GM12878 (cell line): ENCODE results near the gene EXD1. TPM values are rescaled to one million over a fixed set of nuclear protein-coding genes. Genes with fewer than 3 reads are reported as not detected.

Source experiments
- ATAC-seq: fragments of 200-7000 bp; cut with Tn5 transposase; 3 replicates; pipeline ENCODE4 v1.9.1; 2020; ENCODE audit warnings: mild to moderate bottlenecking, moderate library complexity
- BruUV-seq: library from RNA; stranded (reverse); fragments of 400-500 nt; replicated peaks from 2 replicates; lab custom pipeline; 2021; lab: Mats Ljungman, UMichigan
- CTCF ChIA-PET: fragments of 300-600 bp; sonication (Branson Sonifier 250); formaldehyde crosslinking; extraction: SDS; loops from one replicate; lab custom pipeline; 2021; ENCODE audit warnings: inconsistent platforms; lab: Yijun Ruan, JAX
- POLR2A ChIA-PET: fragments of 350-600 bp; formaldehyde crosslinking; extraction: SDS; loops from one replicate; lab custom pipeline; 2021; ENCODE audit warnings: inconsistent platforms; lab: Charles Lee
- RAD21 ChIA-PET: fragments of 300-600 bp; sonication (Branson Sonifier 250); formaldehyde crosslinking; loops from one replicate; lab custom pipeline; 2023; ENCODE audit warnings: antibody characterized with exemption; ENCODE audit not compliant: unreplicated experiment; lab: Charles Lee
- SMC1A ChIA-PET: fragments of 300-600 bp; sonication (Branson Sonifier 250); formaldehyde crosslinking; loops from one replicate; lab custom pipeline; 2023; ENCODE audit not compliant: unreplicated experiment, uncharacterized antibody; lab: Charles Lee
- DNase-seq: peaks from one replicate; pipeline ENCODE4 v3.0.0-alpha.2; 2011; ENCODE audit warnings: low read depth, low spot score
- FAIRE-seq: peaks from 3 replicates; lab custom pipeline; 2011; peaks lifted over from hg19 to GRCh38; lab: Jason Lieb, UNC
- H2AFZ ChIP-seq: 2 replicates; pipeline ENCODE4 v1.6.0; 2011; ENCODE audit warnings: low read depth, low read length, control low read depth; ENCODE audit not compliant: control insufficient read depth
- H3K27ac ChIP-seq: 2 replicates; pipeline ENCODE4 v1.5.1; 2011; ENCODE audit warnings: control low read depth; ENCODE audit not compliant: control insufficient read depth, insufficient read depth
- H3K27me3 ChIP-seq, 2 experiments: replicated peaks in 1 of 2; 2 replicates each; pipeline versions ENCODE4 v1.6.0 to v1.6.1; 2011; ENCODE audit warnings: low read length in 1 of 2; ENCODE audit not compliant: control insufficient read depth in 2 of 2, insufficient read depth in 2 of 2
- H3K36me3 ChIP-seq, 2 experiments: 2 replicates each; pipeline ENCODE4 v1.5.1; 2011; ENCODE audit warnings: low read length in 1 of 2; ENCODE audit not compliant: control insufficient read depth in 2 of 2, insufficient read depth in 2 of 2
- H3K4me1 ChIP-seq: 2 replicates; pipeline ENCODE4 v1.6.1; 2011; ENCODE audit warnings: mild to moderate bottlenecking, low read length, moderate library complexity, mixed read lengths; ENCODE audit not compliant: control insufficient read depth, insufficient read depth
- H3K4me2 ChIP-seq: 2 replicates; pipeline ENCODE4 v1.6.0; 2011; ENCODE audit warnings: control low read depth; ENCODE audit not compliant: control insufficient read depth, insufficient read depth
- H3K4me3 ChIP-seq: fragments of 200-600 bp; sonication (generic); 2 replicates; pipeline ENCODE4 v1.5.1; 2016
- H3K79me2 ChIP-seq: 2 replicates; pipeline ENCODE4 v1.6.0; 2011; ENCODE audit warnings: low read length; ENCODE audit not compliant: control insufficient read depth, insufficient read depth
- H3K9ac ChIP-seq: 2 replicates; pipeline ENCODE4 v1.8.0; 2011; ENCODE audit warnings: low read length, control low read depth, mixed read lengths; ENCODE audit not compliant: control insufficient read depth, insufficient read depth
- H3K9me3 ChIP-seq: replicated peaks from 3 replicates; pipeline ENCODE4 v1.5.1; 2011; ENCODE audit warnings: mild to moderate bottlenecking, low read length; ENCODE audit not compliant: control insufficient read depth, insufficient read depth
- H4K20me1 ChIP-seq: 2 replicates; pipeline ENCODE4 v1.6.0; 2011; ENCODE audit not compliant: control insufficient read depth, insufficient read depth
- ATF7 ChIP-seq: fragments of 450-650 bp; IDR thresholded peaks from 2 replicates; pipeline ENCODE4 v1.6.1; 2016; ENCODE audit warnings: low read depth, mild to moderate bottlenecking
- EZH2 ChIP-seq: IDR thresholded peaks from 2 replicates; pipeline ENCODE4 v1.6.1; 2012; ENCODE audit warnings: low read depth, mild to moderate bottlenecking, control low read depth, inconsistent platforms, low read length, borderline replicate concordance; ENCODE audit not compliant: control insufficient read depth
- FOS ChIP-seq: IDR thresholded peaks from 3 replicates; pipeline ENCODE4 v1.6.1; 2011; ENCODE audit warnings: borderline replicate concordance; ENCODE audit not compliant: insufficient read length; ENCODE audit errors: extremely low read depth
- HDAC2 ChIP-seq: fragments of 200-600 bp; sonication (generic); IDR thresholded peaks from 2 replicates; pipeline ENCODE4 v1.6.1; 2017
- HDAC6 ChIP-seq: fragments of 200-600 bp; sonication (generic); IDR thresholded peaks from one replicate; pipeline ENCODE4 v1.8.0; 2017; ENCODE audit warnings: antibody characterized with exemption; ENCODE audit not compliant: unreplicated experiment
- MTA3 ChIP-seq: IDR thresholded peaks from 2 replicates; pipeline ENCODE4 v1.6.1; 2012; ENCODE audit warnings: low read length, inconsistent platforms, borderline replicate concordance
- MXI1 ChIP-seq: fragments of 150-350 bp; IDR thresholded peaks from 2 replicates; pipeline ENCODE4 v1.6.1; 2011; ENCODE audit warnings: low read depth, mild to moderate bottlenecking, inconsistent platforms, low read length, improper control_type of control experiment
- RCOR1 ChIP-seq: conservative IDR thresholded peaks from 2 replicates; pipeline ENCODE4 v1.6.1; 2012; ENCODE audit warnings: low read depth, low read length, improper control_type of control experiment
- SMARCA5 ChIP-seq: fragments of 450-650 bp; IDR thresholded peaks from 2 replicates; pipeline ENCODE4 v1.6.1; 2017; ENCODE audit warnings: mild to moderate bottlenecking
- SRF ChIP-seq, 2 experiments: IDR thresholded peaks; 2 replicates each; pipeline ENCODE4 v1.6.1; 2011; ENCODE audit warnings: low read depth in 2 of 2, low read length in 2 of 2, mild to moderate bottlenecking in 1 of 2, moderate library complexity in 1 of 2
- ZZZ3 ChIP-seq: IDR thresholded peaks from 2 replicates; pipeline ENCODE4 v1.6.1; 2011; ENCODE audit warnings: low read depth; ENCODE audit not compliant: control insufficient read depth, insufficient read length
- WGBS: methylation state at CpG from one replicate; pipeline ENCODE4 v1.1.6; 2016; ENCODE audit warnings: low lambda C conversion rate; ENCODE audit not compliant: insufficient replicate concordance, insufficient coverage; ENCODE audit errors: missing lambda C conversion rate; 5-methylcytosine and 5-hydroxymethylcytosine counted together
- in situ Hi-C: fragments of 300-500 bp; cut with MboI; formaldehyde crosslinking; loops from 9 replicates; pipeline ENCODE4 v1.14.3; 2018; ENCODE audit warnings: mixed read lengths
- intact Hi-C: fragments of 100-400 bp; cut with micrococcal nuclease; formaldehyde crosslinking; loops from one replicate; pipeline ENCODE4 v1.14.2; 2022; ENCODE audit not compliant: unreplicated experiment
- polyA plus RNA-seq, 11 experiments: library from polyadenylated mRNA; depleted of rRNA in 4 of 11; unstranded in 6 of 11; stranded (reverse) in 5 of 11; fragments of >200 nt; fragmentation: Nextera tagmentation in 4 of 11; fragmentation: Illumina TruSeq in 1 of 11; extraction: Ambion mirVana in 4 of 11; extraction: Trizol in 1 of 11; gene quantifications; 1 replicate in 1 of 11; 2 replicates in 10 of 11; pipeline versions ENCODE4 v1.2.1 to v1.2.3, GENCODE V29; 2011 to 2016; ENCODE audit warnings: inconsistent platforms in 2 of 11, missing spikeins in 2 of 11, low read depth in 1 of 11
- total RNA-seq, 4 experiments: library from RNA; depleted of rRNA in 3 of 4; stranded (reverse); fragments of >200 nt in 3 of 4; fragmentation: Illumina TruSeq in 1 of 4; extraction: Trizol in 1 of 4; gene quantifications; 2 replicates each; pipeline versions ENCODE4 v1.2.1 to v1.2.3, GENCODE V29; 2013 to 2021
- TF ChIP-seq, protein P1 (sequence below): fragments of 450-650 bp; formaldehyde crosslinking; IDR thresholded peaks from 2 replicates; pipeline ENCODE4 v1.5.0; 2022; ENCODE audit warnings: mild to moderate bottlenecking, missing genetic modification characterization
- TF ChIP-seq, protein P2 (sequence below): fragments of 450-650 bp; IDR thresholded peaks from 2 replicates; pipeline ENCODE4 v1.6.1; 2017; ENCODE audit warnings: mild to moderate bottlenecking, moderate library complexity
- TF ChIP-seq, protein P3 (sequence below): fragments of 150-350 bp; IDR thresholded peaks from 2 replicates; pipeline ENCODE4 v1.6.1; 2016; ENCODE audit warnings: low read depth, low read length

The EXD1 gene
- total and polyA plus RNA-seq, 10 of the 15 experiments (the other 5 are each of a cell fraction or from before 2014, with no cell fraction given) = 0.19 TPM; not detected in 9

DNA sequence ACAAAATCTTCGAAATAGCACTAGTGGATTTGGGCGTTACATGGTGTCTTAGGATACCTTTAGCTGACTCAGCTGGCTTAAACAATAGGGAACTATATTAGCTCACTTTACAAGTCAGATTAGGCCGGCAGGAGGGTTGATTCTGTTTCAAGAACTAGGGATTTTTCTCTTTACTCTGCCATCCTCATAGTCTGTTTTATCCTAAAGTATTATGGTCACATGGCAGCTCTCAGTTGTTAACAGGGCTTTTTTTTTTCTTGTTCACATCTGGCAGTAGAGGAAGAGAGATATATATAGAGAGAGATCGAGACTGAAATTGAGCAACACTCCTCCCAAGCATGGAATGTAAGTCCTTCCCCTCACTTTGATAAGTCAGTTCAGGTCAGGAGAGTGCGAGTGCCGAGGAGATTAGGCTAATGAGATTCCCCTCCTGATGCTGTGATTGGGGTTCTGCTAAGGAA lies 33.4 kb upstream of the EXD1 start:
- FAIRE-seq (no peak), ATAC-seq (no peak), DNase-seq (no peak)
- H2AFZ ChIP-seq = no peak overlapping the region
- H3K4me1 ChIP-seq = peaks cover 10% of the 10 kb centered on the region
- ChIA-PET RAD21 (no interaction called here), SMC1A (no interaction called here), POLR2A (interaction anchor here (0.9 kb wide), 1 partner anchor 154 kb away, joined by 4 read pairs; no protein-coding TSS in a partner anchor), CTCF (interaction anchor here (0.6 kb wide), 1 partner anchor 12 kb away, joined by 3 read pairs; no protein-coding TSS in a partner anchor)
- H3K79me2 ChIP-seq = no peaks in the 10 kb centered on the region
- no peak overlapping the region for H3K4me2 ChIP-seq
- no peak overlapping the region for H3K27ac ChIP-seq
- intact Hi-C loops = no loop called here
- no peaks in the 10 kb centered on the region; a peak in 1 of 4 replicates for H3K36me3 ChIP-seq
- 93% methylated on average over 6 of the region's 6 CpGs for WGBS
- H3K9ac ChIP-seq = no peak overlapping the region
- no peak overlapping the region for H3K4me3 ChIP-seq
- no TSS peak for BruUV-seq
- H3K9me3 ChIP-seq = no peaks in the 10 kb centered on the region
- in situ Hi-C loops = no loop called here
- H4K20me1 ChIP-seq = no peaks in the 10 kb centered on the region
- no peaks in the 10 kb centered on the region for H3K27me3 ChIP-seq
- TF ChIP-seq ZZZ3 = no peak
- TF ChIP-seq EZH2 = no peak
- TF ChIP-seq MXI1 = no peak
- TF ChIP-seq RCOR1 = no peak
- TF ChIP-seq, protein P1, sequence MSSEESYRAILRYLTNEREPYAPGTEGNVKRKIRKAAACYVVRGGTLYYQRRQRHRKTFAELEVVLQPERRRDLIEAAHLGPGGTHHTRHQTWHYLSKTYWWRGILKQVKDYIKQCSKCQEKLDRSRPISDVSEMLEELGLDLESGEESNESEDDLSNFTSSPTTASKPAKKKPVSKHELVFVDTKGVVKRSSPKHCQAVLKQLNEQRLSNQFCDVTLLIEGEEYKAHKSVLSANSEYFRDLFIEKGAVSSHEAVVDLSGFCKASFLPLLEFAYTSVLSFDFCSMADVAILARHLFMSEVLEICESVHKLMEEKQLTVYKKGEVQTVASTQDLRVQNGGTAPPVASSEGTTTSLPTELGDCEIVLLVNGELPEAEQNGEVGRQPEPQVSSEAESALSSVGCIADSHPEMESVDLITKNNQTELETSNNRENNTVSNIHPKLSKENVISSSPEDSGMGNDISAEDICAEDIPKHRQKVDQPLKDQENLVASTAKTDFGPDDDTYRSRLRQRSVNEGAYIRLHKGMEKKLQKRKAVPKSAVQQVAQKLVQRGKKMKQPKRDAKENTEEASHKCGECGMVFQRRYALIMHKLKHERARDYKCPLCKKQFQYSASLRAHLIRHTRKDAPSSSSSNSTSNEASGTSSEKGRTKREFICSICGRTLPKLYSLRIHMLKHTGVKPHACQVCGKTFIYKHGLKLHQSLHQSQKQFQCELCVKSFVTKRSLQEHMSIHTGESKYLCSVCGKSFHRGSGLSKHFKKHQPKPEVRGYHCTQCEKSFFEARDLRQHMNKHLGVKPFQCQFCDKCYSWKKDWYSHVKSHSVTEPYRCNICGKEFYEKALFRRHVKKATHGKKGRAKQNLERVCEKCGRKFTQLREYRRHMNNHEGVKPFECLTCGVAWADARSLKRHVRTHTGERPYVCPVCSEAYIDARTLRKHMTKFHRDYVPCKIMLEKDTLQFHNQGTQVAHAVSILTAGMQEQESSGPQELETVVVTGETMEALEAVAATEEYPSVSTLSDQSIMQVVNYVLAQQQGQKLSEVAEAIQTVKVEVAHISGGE (CRISPR knock-in tag) = no peak
- no peak for TF ChIP-seq FOS
- TF ChIP-seq, protein P2, sequence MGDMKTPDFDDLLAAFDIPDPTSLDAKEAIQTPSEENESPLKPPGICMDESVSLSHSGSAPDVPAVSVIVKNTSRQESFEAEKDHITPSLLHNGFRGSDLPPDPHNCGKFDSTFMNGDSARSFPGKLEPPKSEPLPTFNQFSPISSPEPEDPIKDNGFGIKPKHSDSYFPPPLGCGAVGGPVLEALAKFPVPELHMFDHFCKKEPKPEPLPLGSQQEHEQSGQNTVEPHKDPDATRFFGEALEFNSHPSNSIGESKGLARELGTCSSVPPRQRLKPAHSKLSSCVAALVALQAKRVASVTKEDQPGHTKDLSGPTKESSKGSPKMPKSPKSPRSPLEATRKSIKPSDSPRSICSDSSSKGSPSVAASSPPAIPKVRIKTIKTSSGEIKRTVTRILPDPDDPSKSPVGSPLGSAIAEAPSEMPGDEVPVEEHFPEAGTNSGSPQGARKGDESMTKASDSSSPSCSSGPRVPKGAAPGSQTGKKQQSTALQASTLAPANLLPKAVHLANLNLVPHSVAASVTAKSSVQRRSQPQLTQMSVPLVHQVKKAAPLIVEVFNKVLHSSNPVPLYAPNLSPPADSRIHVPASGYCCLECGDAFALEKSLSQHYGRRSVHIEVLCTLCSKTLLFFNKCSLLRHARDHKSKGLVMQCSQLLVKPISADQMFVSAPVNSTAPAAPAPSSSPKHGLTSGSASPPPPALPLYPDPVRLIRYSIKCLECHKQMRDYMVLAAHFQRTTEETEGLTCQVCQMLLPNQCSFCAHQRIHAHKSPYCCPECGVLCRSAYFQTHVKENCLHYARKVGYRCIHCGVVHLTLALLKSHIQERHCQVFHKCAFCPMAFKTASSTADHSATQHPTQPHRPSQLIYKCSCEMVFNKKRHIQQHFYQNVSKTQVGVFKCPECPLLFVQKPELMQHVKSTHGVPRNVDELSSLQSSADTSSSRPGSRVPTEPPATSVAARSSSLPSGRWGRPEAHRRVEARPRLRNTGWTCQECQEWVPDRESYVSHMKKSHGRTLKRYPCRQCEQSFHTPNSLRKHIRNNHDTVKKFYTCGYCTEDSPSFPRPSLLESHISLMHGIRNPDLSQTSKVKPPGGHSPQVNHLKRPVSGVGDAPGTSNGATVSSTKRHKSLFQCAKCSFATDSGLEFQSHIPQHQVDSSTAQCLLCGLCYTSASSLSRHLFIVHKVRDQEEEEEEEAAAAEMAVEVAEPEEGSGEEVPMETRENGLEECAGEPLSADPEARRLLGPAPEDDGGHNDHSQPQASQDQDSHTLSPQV = no peak
- TF ChIP-seq, protein P3, sequence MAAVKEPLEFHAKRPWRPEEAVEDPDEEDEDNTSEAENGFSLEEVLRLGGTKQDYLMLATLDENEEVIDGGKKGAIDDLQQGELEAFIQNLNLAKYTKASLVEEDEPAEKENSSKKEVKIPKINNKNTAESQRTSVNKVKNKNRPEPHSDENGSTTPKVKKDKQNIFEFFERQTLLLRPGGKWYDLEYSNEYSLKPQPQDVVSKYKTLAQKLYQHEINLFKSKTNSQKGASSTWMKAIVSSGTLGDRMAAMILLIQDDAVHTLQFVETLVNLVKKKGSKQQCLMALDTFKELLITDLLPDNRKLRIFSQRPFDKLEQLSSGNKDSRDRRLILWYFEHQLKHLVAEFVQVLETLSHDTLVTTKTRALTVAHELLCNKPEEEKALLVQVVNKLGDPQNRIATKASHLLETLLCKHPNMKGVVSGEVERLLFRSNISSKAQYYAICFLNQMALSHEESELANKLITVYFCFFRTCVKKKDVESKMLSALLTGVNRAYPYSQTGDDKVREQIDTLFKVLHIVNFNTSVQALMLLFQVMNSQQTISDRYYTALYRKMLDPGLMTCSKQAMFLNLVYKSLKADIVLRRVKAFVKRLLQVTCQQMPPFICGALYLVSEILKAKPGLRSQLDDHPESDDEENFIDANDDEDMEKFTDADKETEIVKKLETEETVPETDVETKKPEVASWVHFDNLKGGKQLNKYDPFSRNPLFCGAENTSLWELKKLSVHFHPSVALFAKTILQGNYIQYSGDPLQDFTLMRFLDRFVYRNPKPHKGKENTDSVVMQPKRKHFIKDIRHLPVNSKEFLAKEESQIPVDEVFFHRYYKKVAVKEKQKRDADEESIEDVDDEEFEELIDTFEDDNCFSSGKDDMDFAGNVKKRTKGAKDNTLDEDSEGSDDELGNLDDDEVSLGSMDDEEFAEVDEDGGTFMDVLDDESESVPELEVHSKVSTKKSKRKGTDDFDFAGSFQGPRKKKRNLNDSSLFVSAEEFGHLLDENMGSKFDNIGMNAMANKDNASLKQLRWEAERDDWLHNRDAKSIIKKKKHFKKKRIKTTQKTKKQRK = no peak
- no peak for TF ChIP-seq SMARCA5
- TF ChIP-seq ATF7 = no peak
- TF ChIP-seq SRF (IDR thresholded peaks at IDR 0.05; ENCODE audit: low read depth in 2 of 2, low read length in 2 of 2) = no peak
- no peak for TF ChIP-seq HDAC2
- no peak for TF ChIP-seq HDAC6
- TF ChIP-seq MTA3 = no peak
